Type B pancreatic cell (in vitro differentiated cells): Measurements from ENCODE around the gene DYRK2. TPM values are rescaled to one million over a fixed set of nuclear protein-coding genes. Genes with fewer than 3 reads are reported as not detected.

Experiments
- DNase-seq: peaks from one replicate; pipeline ENCODE4 v3.0.0; 2021; ENCODE audit warnings: mixed read lengths; ENCODE audit not compliant: unreplicated experiment; ENCODE audit errors: extremely low spot score
- H3K27ac Mint-ChIP-seq: 2 replicates; pipeline ENCODE4 v1.8.0; 2021; ENCODE audit warnings: mild to moderate bottlenecking, mixed read lengths
- H3K27me3 Mint-ChIP-seq: 2 replicates; pipeline ENCODE4 v1.8.0; 2021; ENCODE audit warnings: mixed read lengths
- H3K36me3 Mint-ChIP-seq: 2 replicates; pipeline ENCODE4 v1.8.0; 2021; ENCODE audit warnings: mixed read lengths
- H3K4me1 Mint-ChIP-seq: one replicate; pipeline ENCODE4 v1.8.0; 2021; ENCODE audit warnings: mixed read lengths; ENCODE audit not compliant: unreplicated experiment
- H3K4me3 Mint-ChIP-seq: 2 replicates; pipeline ENCODE4 v1.8.0; 2021; ENCODE audit warnings: mild to moderate bottlenecking, mixed read lengths
- H3K9me3 Mint-ChIP-seq: 2 replicates; pipeline ENCODE4 v1.8.0; 2021; ENCODE audit warnings: mixed read lengths
- total RNA-seq: library from RNA; stranded (reverse); gene quantifications from 2 replicates; pipeline ENCODE4 v1.2.1, GENCODE V29; 2021; ENCODE audit warnings: low replicate concordance
- TF ChIP-seq, protein P1 (sequence below): fragments of 200-600 bp; sonication (generic); conservative IDR thresholded peaks from 2 replicates; pipeline ENCODE4 v1.5.0; 2021; ENCODE audit warnings: antibody characterized with exemption, mild to moderate bottlenecking

The DYRK2 gene
- total RNA-seq, 1 donor from 2014 or later: 78.3 TPM

- no peaks in the 10 kb centered on the region for H3K4me1 Mint-ChIP-seq
- H3K9me3 Mint-ChIP-seq: peaks cover 4% of the 10 kb centered on the region
- TF ChIP-seq, protein P1, sequence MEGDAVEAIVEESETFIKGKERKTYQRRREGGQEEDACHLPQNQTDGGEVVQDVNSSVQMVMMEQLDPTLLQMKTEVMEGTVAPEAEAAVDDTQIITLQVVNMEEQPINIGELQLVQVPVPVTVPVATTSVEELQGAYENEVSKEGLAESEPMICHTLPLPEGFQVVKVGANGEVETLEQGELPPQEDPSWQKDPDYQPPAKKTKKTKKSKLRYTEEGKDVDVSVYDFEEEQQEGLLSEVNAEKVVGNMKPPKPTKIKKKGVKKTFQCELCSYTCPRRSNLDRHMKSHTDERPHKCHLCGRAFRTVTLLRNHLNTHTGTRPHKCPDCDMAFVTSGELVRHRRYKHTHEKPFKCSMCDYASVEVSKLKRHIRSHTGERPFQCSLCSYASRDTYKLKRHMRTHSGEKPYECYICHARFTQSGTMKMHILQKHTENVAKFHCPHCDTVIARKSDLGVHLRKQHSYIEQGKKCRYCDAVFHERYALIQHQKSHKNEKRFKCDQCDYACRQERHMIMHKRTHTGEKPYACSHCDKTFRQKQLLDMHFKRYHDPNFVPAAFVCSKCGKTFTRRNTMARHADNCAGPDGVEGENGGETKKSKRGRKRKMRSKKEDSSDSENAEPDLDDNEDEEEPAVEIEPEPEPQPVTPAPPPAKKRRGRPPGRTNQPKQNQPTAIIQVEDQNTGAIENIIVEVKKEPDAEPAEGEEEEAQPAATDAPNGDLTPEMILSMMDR: no peak
- no peak overlapping the region for H3K27ac Mint-ChIP-seq
- no peak for DNase-seq
- H3K36me3 Mint-ChIP-seq: peaks cover 3% of the 10 kb centered on the region
- H3K27me3 Mint-ChIP-seq: no peaks in the 10 kb centered on the region
- no peak overlapping the region for H3K4me3 Mint-ChIP-seq
Observed at GRCh38 chr12:67692135-67692534, 43.6 kb downstream of the DYRK2 start.

- TF ChIP-seq, protein P1: no peak
- no peak overlapping the region for H3K27ac Mint-ChIP-seq
Observed at GRCh38 chr12:67692966-67693365, 44.4 kb downstream of the DYRK2 start.

GRCh38 chr12:67693894-67694293 is 45.3 kb downstream of the DYRK2 start:
- Mint-ChIP-seq H3K36me3 (no peaks in the 10 kb centered on the region), H3K4me1 (peaks cover 13% of the 10 kb centered on the region), H3K9me3 (no peaks in the 10 kb centered on the region), H3K4me3 (no peak overlapping the region), H3K27ac (no peak overlapping the region), H3K27me3 (no peaks in the 10 kb centered on the region)
- TF ChIP-seq, protein P1: no peak
- DNase-seq: no peak

More at GRCh38 chr12:67692966-67693365, 44.4 kb downstream of the DYRK2 start:
- H3K4me1 Mint-ChIP-seq: peaks cover 6% of the 10 kb centered on the region
- no peaks in the 10 kb centered on the region for H3K36me3 Mint-ChIP-seq
- H3K9me3 Mint-ChIP-seq: no peaks in the 10 kb centered on the region
- no peaks in the 10 kb centered on the region for H3K27me3 Mint-ChIP-seq
- DNase-seq: no peak
- no peak overlapping the region for H3K4me3 Mint-ChIP-seq

DNA sequence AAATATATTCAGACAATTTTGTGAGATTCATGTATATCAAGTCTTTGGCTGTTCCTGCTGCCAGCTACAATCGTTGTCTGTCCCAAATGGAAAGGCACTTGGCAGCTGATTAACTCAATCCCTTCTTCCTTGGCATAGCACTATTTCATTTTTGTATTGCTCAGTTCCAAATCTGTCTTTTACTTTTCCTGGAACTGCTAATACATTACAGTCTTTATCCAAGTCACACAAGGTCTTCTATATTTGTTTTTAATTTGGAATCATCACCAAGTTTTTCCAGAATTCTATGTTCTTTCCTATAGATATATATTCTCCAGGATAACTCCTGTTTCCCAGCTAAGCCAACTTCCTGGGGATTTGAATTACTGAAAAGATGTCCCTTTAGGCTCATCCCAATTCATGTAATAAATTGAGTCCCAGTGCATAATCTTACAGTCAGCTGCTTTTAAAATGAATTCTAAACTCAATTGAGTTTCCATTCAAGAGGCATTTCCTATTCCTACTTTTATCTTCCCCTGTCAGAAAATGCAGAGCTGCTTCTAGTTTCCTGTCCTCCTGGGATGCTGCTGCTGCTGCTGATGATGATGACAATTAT is 45.9 kb downstream of the DYRK2 start:
- TF ChIP-seq, protein P1: no peak
- H3K4me1 Mint-ChIP-seq: peaks cover 16% of the 10 kb centered on the region
- no peaks in the 10 kb centered on the region for H3K27me3 Mint-ChIP-seq
- no peaks in the 10 kb centered on the region for H3K9me3 Mint-ChIP-seq
- no peak for DNase-seq
- H3K36me3 Mint-ChIP-seq: no peaks in the 10 kb centered on the region
- no peak overlapping the region for H3K4me3 Mint-ChIP-seq
- H3K27ac Mint-ChIP-seq: no peak overlapping the region

DNA sequence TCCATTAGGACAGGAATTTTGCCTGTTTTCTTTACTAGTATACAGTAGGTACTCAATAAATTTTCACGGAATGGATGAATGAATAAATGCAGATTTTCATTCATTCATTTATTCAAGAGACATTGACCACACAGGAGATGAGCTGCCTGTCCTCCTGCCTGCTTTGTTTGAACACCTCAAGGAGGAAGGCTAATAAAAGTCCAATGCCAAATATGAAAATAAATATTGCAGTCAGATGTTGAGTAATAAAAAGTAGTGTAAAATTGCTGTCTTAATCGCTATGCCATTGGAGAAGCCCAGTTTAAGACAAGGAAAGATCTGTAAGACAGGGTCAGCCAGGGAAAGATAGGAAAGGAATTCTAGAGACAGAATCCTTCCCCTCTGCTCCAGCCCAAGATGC is 47.4 kb downstream of the DYRK2 start:
- DNase-seq: no peak
- no peak overlapping the region for H3K27ac Mint-ChIP-seq
- TF ChIP-seq, protein P1: no peak
- H3K9me3 Mint-ChIP-seq: no peaks in the 10 kb centered on the region
- no peaks in the 10 kb centered on the region for H3K36me3 Mint-ChIP-seq
- H3K4me3 Mint-ChIP-seq: no peak overlapping the region
- H3K27me3 Mint-ChIP-seq: no peaks in the 10 kb centered on the region
- H3K4me1 Mint-ChIP-seq: peaks cover 21% of the 10 kb centered on the region
